ENCODE measurements around the gene ALOX5AP. TPM values are rescaled to one million over a fixed set of nuclear protein-coding genes. Genes with fewer than 3 reads are reported as not detected.

The ALOX5AP gene
- total RNA-seq, 1 experiment from 2014 or later = not detected

GRCh38 chr13:30689752-30690151 lies 45.6 kb upstream of the ALOX5AP start:
- no peak overlapping the region for H3K4me3 ChIP-seq (ENCODE audit: low read depth, low read length, poor library complexity, severe bottlenecking)
- intact Hi-C loops (cut with micrococcal nuclease; ENCODE audit: unreplicated experiment) = no loop called here
- CTCF ChIA-PET = no interaction called here
- H3K27ac ChIP-seq (ENCODE audit: low read depth, low read length, poor library complexity, severe bottlenecking) = no peak overlapping the region
- no peak for TF ChIP-seq CTCF (conservative IDR thresholded peaks at IDR 0.05; ENCODE audit: low read depth, low read length)
- no peak for TF ChIP-seq EZH2 (IDR thresholded peaks at IDR 0.05; ENCODE audit: borderline replicate concordance, low read depth, low read length, poor library complexity, severe bottlenecking)
- POLR2A ChIA-PET (ENCODE audit: low non-redundant PET) = interaction anchor here (0.6 kb wide), 1 partner anchor 24 kb away, joined by 10 read pairs; no protein-coding TSS in a partner anchor
- H3K36me3 ChIP-seq (ENCODE audit: insufficient read depth, low read length, poor library complexity, severe bottlenecking) = no peaks in the 10 kb centered on the region
- H3K9me3 ChIP-seq (ENCODE audit: low read depth, low read length, poor library complexity, severe bottlenecking) = no peaks in the 10 kb centered on the region
- no peaks in the 10 kb centered on the region for H3K27me3 ChIP-seq (replicated peaks; ENCODE audit: insufficient read depth, low read depth, low read length, poor library complexity)
- H3K4me1 ChIP-seq (ENCODE audit: insufficient read depth, low read length, poor library complexity, severe bottlenecking) = no peaks in the 10 kb centered on the region
- DNase-seq (ENCODE audit: low spot score) = no peak
- no TSS peak for BruUV-seq (replicated peaks)

- POLR2A ChIA-PET (ENCODE audit: low non-redundant PET) = interaction anchor here (0.6 kb wide), 1 partner anchor 670 kb away, joined by 8 read pairs; no protein-coding TSS in a partner anchor
- H3K4me3 ChIP-seq (ENCODE audit: low read depth, low read length, poor library complexity, severe bottlenecking) = no peak overlapping the region
- BruUV-seq (replicated peaks) = no TSS peak
- no peaks in the 10 kb centered on the region for H3K27me3 ChIP-seq (replicated peaks; ENCODE audit: insufficient read depth, low read depth, low read length, poor library complexity)
- no peak overlapping the region for H3K27ac ChIP-seq (ENCODE audit: low read depth, low read length, poor library complexity, severe bottlenecking)
- DNase-seq (ENCODE audit: low spot score) = peak; percentile 14
- H3K4me1 ChIP-seq (ENCODE audit: insufficient read depth, low read length, poor library complexity, severe bottlenecking) = no peaks in the 10 kb centered on the region
- intact Hi-C loops (cut with micrococcal nuclease; ENCODE audit: unreplicated experiment) = no loop called here
- CTCF ChIA-PET = interaction anchor here (0.7 kb wide), 2 partner anchors 94 to 218 kb away, joined by 3 to 5 read pairs; no protein-coding TSS in a partner anchor
- TF ChIP-seq CTCF (conservative IDR thresholded peaks at IDR 0.05; ENCODE audit: low read depth, low read length) (no peak), EZH2 (IDR thresholded peaks at IDR 0.05; ENCODE audit: borderline replicate concordance, low read depth, low read length, poor library complexity, severe bottlenecking) (no peak)
- no peaks in the 10 kb centered on the region for H3K9me3 ChIP-seq (ENCODE audit: low read depth, low read length, poor library complexity, severe bottlenecking)
- no peaks in the 10 kb centered on the region for H3K36me3 ChIP-seq (ENCODE audit: insufficient read depth, low read length, poor library complexity, severe bottlenecking)
These were observed 44.8 kb upstream of the ALOX5AP start for GRCh38 chr13:30690282-30691188.

GRCh38 chr13:30692113-30692512 lies 43.2 kb upstream of the ALOX5AP start:
- TF ChIP-seq EZH2 (IDR thresholded peaks at IDR 0.05; ENCODE audit: borderline replicate concordance, low read depth, low read length, poor library complexity, severe bottlenecking) = no peak
- TF ChIP-seq CTCF (conservative IDR thresholded peaks at IDR 0.05; ENCODE audit: low read depth, low read length) = no peak
- H3K9me3 ChIP-seq (ENCODE audit: low read depth, low read length, poor library complexity, severe bottlenecking) = no peaks in the 10 kb centered on the region

More at GRCh38 chr13:30692113-30692512, 43.2 kb upstream of the ALOX5AP start:
- BruUV-seq (replicated peaks) = no TSS peak
- DNase-seq (ENCODE audit: low spot score) = no peak
- CTCF ChIA-PET = no interaction called here
- no peak overlapping the region for H3K27ac ChIP-seq (ENCODE audit: low read depth, low read length, poor library complexity, severe bottlenecking)
- POLR2A ChIA-PET (ENCODE audit: low non-redundant PET) = no interaction called here
- intact Hi-C loops (cut with micrococcal nuclease; ENCODE audit: unreplicated experiment) = no loop called here
- peaks cover 12% of the 10 kb centered on the region for H3K4me1 ChIP-seq (ENCODE audit: insufficient read depth, low read length, poor library complexity, severe bottlenecking)
- no peaks in the 10 kb centered on the region for H3K27me3 ChIP-seq (replicated peaks; ENCODE audit: insufficient read depth, low read depth, low read length, poor library complexity)
- no peaks in the 10 kb centered on the region for H3K36me3 ChIP-seq (ENCODE audit: insufficient read depth, low read length, poor library complexity, severe bottlenecking)
- no peak overlapping the region for H3K4me3 ChIP-seq (ENCODE audit: low read depth, low read length, poor library complexity, severe bottlenecking)
